Endometrium (tissue), 2 donors: ENCODE results near the gene NOP9.
"Not testable (repeated sequence)": the region's sequence is repeated elsewhere in the genome, so short reads cannot be mapped to it uniquely, and the experiment has no call there.

Source experiments
- FAIRE-seq: peaks from 2 replicates; lab custom pipeline; 2012; peaks lifted over from hg19 to GRCh38; lab: Jason Lieb, UNC
- donor health status: control.
- donor health status: control.

The NOP9 gene

GRCh38 chr14:24327914-24328313 lies 28.3 kb downstream of the NOP9 start:
- FAIRE-seq: not testable (repeated sequence)

GRCh38 chr14:24329073-24329663 lies 29.5 kb downstream of the NOP9 start:
- FAIRE-seq: no peak

GRCh38 chr14:24329736-24330135 lies 30.1 kb downstream of the NOP9 start:
- no peak for FAIRE-seq

GRCh38 chr14:24330973-24331674 lies 31.5 kb downstream of the NOP9 start:
- FAIRE-seq: no peak

- no peak for FAIRE-seq
Observed at GRCh38 chr14:24331731-24332267, 32.1 kb downstream of the NOP9 start.

GRCh38 chr14:24332268-24332993 lies 32.8 kb downstream of the NOP9 start:
- no peak for FAIRE-seq

- no peak for FAIRE-seq
Observed at GRCh38 chr14:24334431-24335291, 35.0 kb downstream of the NOP9 start, which contains the start of gene ADCY4. TSS of gene ADCY4 (minus strand) at chr14:24335071. CDS start at chr14:24334652, 419 bp downstream.

- FAIRE-seq: no peak
Observed at GRCh38 chr14:24335461-24336171, 36.0 kb downstream of the NOP9 start.

GRCh38 chr14:24337144-24337823 lies 37.6 kb downstream of the NOP9 start:
- FAIRE-seq: no peak

GRCh38 chr14:24337824-24338175 lies 38.1 kb downstream of the NOP9 start:
- FAIRE-seq: no peak

GRCh38 chr14:24338843-24339242 lies 39.2 kb downstream of the NOP9 start:
- no peak for FAIRE-seq

GRCh38 chr14:24339284-24340151 lies 39.9 kb downstream of the NOP9 start, which contains the start of gene RIPK3:
TSS of gene RIPK3 (minus strand) at chr14:24339991. CDS start at chr14:24339826, 165 bp downstream.
- no peak for FAIRE-seq

- no peak for FAIRE-seq
Observed at GRCh38 chr14:24340606-24341005, 41.0 kb downstream of the NOP9 start.

- FAIRE-seq: no peak
Observed at GRCh38 chr14:24342889-24343288, 43.2 kb downstream of the NOP9 start.

GRCh38 chr14:24343795-24344660 lies 44.4 kb downstream of the NOP9 start:
- FAIRE-seq: no peak

GRCh38 chr14:24347134-24347533 lies 47.5 kb downstream of the NOP9 start:
- FAIRE-seq: no peak

- FAIRE-seq: no peak
Observed at GRCh38 chr14:24348186-24348585, 48.5 kb downstream of the NOP9 start.

GRCh38 chr14:24349742-24350141 lies 50.1 kb downstream of the NOP9 start:
- no peak for FAIRE-seq

GRCh38 chr14:24351517-24351916 lies 51.9 kb downstream of the NOP9 start:
- no peak for FAIRE-seq
